Measurements from ENCODE around the gene ZNF581. TPM values are rescaled to one million over a fixed set of nuclear protein-coding genes. Genes with fewer than 3 reads are reported as not detected.

The ZNF581 gene, protein sequence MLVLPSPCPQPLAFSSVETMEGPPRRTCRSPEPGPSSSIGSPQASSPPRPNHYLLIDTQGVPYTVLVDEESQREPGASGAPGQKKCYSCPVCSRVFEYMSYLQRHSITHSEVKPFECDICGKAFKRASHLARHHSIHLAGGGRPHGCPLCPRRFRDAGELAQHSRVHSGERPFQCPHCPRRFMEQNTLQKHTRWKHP
- total RNA-seq (10 to 100 TPM; 21.2 to 23.4 TPM), polyA plus RNA-seq (10 to 100 TPM; 22.5 to 28.5 TPM)

GRCh38 chr19:55643003-55643886, at the start of gene ZNF581:
TSS of gene ZNF581 (plus strand) at chr19:55643649. CDS start at chr19:55644572, 923 bp downstream.
- ChIA-PET POLR2A (ENCODE audit: partially characterized antibody) (interaction anchor here (0.9 to 4.0 kb wide), 18 partner anchors 9 to 1454 kb away, joined by 3 to 84 read pairs (median 4); partner anchors contain the start of genes FIZ1, HSPBP1, MBOAT7 and PPP6R1), CTCF (ENCODE audit: partially characterized antibody) (interaction anchor here (1.0 to 1.9 kb wide), 3 partner anchors 10 to 17 kb away, joined by 3 to 10 read pairs (median 6); no protein-coding TSS in a partner anchor)
- intact Hi-C loops (cut with micrococcal nuclease): loop anchor here (1.0 to 5.0 kb wide), 6 partner anchors 8 to 526 kb away; partner anchors contain the start of genes EPN1, PPP1R12C, UBE2S and ZNF865
- Histone ChIP-seq H3K27me3 (ENCODE audit: insufficient read depth, low read length) (no peaks in the 10 kb centered on the region), H3K9me3 (ENCODE audit: control insufficient read depth in 1 of 2, low read length in 2 of 2) (no peaks in the 10 kb centered on the region), H3K36me3 (ENCODE audit: insufficient read depth, low read length) (peaks cover 7% of the 10 kb centered on the region), H3K4me3 (ENCODE audit: low read length in 2 of 2) (peak within 1 kb of the TSS; percentile 53 to 83), H3K27ac (ENCODE audit: low read depth, low read length) (peak within 1 kb of the TSS; percentile 69), H3K4me1 (ENCODE audit: insufficient read depth, low read length) (peaks cover 46% of the 10 kb centered on the region)
- Mint-ChIP-seq H3K4me1 (peaks cover 30 to 63% (median 47%) of the 10 kb centered on the region in 4 donors), H3K9me3 (peaks cover 0 to 1% (median 0%) of the 10 kb centered on the region in 8 donors), H3K27ac (peak within 1 kb of the TSS; percentile 87 to 99 (median 94)), H3K36me3 (peaks cover 9 to 17% of the 10 kb centered on the region in 2 donors), H3K27me3 (no peaks in the 10 kb centered on the region), H3K4me3 (peak within 1 kb of the TSS; percentile 86 to 96 (median 92))
- DNase-seq: peak; percentile 77 to 85 (median 79)

DNA sequence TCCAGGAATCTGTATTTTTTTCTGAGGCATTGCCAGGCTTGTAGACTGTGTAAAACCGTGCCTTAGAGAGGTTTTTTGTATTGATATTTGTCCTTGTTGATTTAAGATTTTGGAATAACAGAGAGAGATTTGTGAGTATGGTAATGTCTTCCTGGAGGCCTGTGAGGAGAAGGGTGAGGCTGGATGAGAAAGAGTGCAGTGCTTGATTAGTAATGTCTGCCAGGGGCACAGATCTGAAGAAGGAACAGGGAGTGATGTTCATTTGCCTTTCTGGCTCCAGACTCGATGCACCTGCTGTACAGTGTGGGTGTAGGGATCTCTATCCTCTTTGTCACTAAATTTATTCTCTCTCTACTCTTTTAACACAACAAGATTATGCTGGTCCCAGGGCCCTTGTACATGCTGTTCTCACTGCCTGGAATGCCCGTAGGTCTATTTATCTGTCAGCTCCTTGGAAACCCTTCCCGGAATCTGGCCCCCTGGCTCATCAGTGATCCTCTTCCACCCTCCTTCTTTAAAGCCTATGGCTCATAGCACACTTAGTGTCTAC, 48.4 kb upstream of the ZNF581 start:
- Mint-ChIP-seq H3K9me3 (no peaks in the 10 kb centered on the region), H3K27ac (peak overlapping the region in 1 of 7 donors; percentile 61), H3K4me3 (peak overlapping the region in 1 of 8 donors; percentile 2), H3K4me1 (peaks cover 5 to 15% (median 9%) of the 10 kb centered on the region in 4 donors), H3K27me3 (no peaks in the 10 kb centered on the region), H3K36me3 (peaks cover 38 to 42% of the 10 kb centered on the region in 2 donors)
- Histone ChIP-seq H3K36me3 (ENCODE audit: insufficient read depth, low read length) (peaks cover 8% of the 10 kb centered on the region), H3K9me3 (ENCODE audit: control insufficient read depth in 1 of 2, low read length in 2 of 2) (no peaks in the 10 kb centered on the region), H3K4me3 (ENCODE audit: low read length in 2 of 2) (no peak overlapping the region), H3K27ac (ENCODE audit: low read depth, low read length) (no peak overlapping the region), H3K27me3 (ENCODE audit: insufficient read depth, low read length) (no peaks in the 10 kb centered on the region), H3K4me1 (ENCODE audit: insufficient read depth, low read length) (peaks cover 7% of the 10 kb centered on the region)
- intact Hi-C loops (cut with micrococcal nuclease): no loop called here
- no peak for DNase-seq
- CTCF ChIA-PET (ENCODE audit: partially characterized antibody): interaction anchor here (0.8 to 1.8 kb wide), 2 partner anchors 11 to 91 kb away, joined by 4 read pairs; partner anchors contain the start of gene ZNF865
- POLR2A ChIA-PET (ENCODE audit: partially characterized antibody): interaction anchor here (1.4 kb wide), 1 partner anchor 14 kb away, joined by 4 read pairs; no protein-coding TSS in a partner anchor

DNA sequence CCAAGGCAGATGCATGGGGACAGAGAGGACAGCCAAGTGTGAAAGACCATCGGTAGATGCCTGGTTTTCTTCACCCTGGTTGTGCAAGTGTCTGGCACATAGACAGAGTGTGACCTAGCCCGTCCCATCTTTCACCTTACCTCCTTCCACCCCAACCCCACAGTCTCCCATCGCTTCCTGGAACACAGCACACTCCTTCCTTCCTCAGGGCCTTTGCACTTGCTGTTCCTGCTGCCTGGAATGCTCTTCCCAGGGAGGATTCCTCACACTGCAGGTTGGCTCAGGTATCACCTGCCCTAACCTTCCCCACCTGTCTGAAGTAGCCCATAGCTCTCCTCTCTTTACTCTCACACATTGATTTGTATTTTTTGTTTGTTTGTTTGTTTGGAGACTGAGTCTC, 47.1 kb upstream of the ZNF581 start:
- ChIA-PET CTCF (ENCODE audit: partially characterized antibody) (no interaction called here), POLR2A (ENCODE audit: partially characterized antibody) (interaction anchor here (0.9 to 1.4 kb wide), 2 partner anchors 10 to 15 kb away, joined by 3 to 4 read pairs; no protein-coding TSS in a partner anchor)
- peaks cover 39 to 42% of the 10 kb centered on the region in 2 donors for H3K36me3 Mint-ChIP-seq
- intact Hi-C loops (cut with micrococcal nuclease): no loop called here
- Histone ChIP-seq H3K4me3 (ENCODE audit: low read length in 2 of 2) (no peak overlapping the region), H3K27me3 (ENCODE audit: insufficient read depth, low read length) (no peaks in the 10 kb centered on the region), H3K4me1 (ENCODE audit: insufficient read depth, low read length) (peaks cover 15% of the 10 kb centered on the region), H3K9me3 (ENCODE audit: control insufficient read depth in 1 of 2, low read length in 2 of 2) (no peaks in the 10 kb centered on the region), H3K36me3 (ENCODE audit: insufficient read depth, low read length) (peaks cover 8% of the 10 kb centered on the region), H3K27ac (ENCODE audit: low read depth, low read length) (no peak overlapping the region)
- no peak overlapping the region for H3K4me3 Mint-ChIP-seq
- H3K9me3 Mint-ChIP-seq: no peaks in the 10 kb centered on the region
- H3K27me3 Mint-ChIP-seq: no peaks in the 10 kb centered on the region
- DNase-seq: peak in 1 of 5 donors; percentile 5
- peaks cover 11 to 20% (median 14%) of the 10 kb centered on the region in 4 donors for H3K4me1 Mint-ChIP-seq
- peak overlapping the region in 4 of 7 donors; percentile 24 to 75 (median 54) for H3K27ac Mint-ChIP-seq

DNA sequence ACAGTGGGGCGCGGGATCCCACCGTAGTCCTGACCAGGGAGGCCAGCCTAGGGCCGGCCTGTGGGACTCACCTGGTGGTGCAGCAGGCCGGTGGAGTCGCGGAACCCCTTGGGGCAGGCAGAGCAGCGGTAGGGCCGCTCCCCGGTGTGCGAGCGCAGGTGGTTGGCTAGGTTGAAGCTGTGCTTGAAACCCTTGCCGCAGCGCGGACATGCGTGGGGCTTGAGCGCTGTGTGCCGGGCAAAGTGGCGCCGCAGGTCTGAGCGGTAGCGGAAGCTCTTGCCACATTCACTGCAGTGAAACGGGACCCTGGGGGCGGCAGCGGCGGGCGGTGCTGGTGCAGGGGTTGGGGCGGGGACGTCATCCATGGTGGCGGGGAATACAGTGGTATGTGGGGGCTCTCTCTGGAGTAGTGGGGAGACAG, 45.9 kb upstream of the ZNF581 start:
- no peaks in the 10 kb centered on the region for H3K27me3 ChIP-seq (ENCODE audit: insufficient read depth, low read length)
- no peaks in the 10 kb centered on the region for H3K9me3 ChIP-seq (ENCODE audit: control insufficient read depth in 1 of 2, low read length in 2 of 2)
- H3K4me1 ChIP-seq (ENCODE audit: insufficient read depth, low read length): peaks cover 22% of the 10 kb centered on the region
- intact Hi-C loops (cut with micrococcal nuclease): no loop called here
- H3K36me3 Mint-ChIP-seq: peaks cover 38% of the 10 kb centered on the region in 2 donors
- no peak overlapping the region for H3K27ac Mint-ChIP-seq
- no peak overlapping the region for H3K4me3 ChIP-seq (ENCODE audit: low read length in 2 of 2)
- H3K27ac ChIP-seq (ENCODE audit: low read depth, low read length): no peak overlapping the region
- ChIA-PET CTCF (ENCODE audit: partially characterized antibody) (interaction anchor here (3.5 to 5.0 kb wide), 2 partner anchors 28 to 35 kb away, joined by 20 to 24 read pairs; partner anchors contain the start of gene ZNF784), POLR2A (ENCODE audit: partially characterized antibody) (interaction anchor here (0.9 to 4.7 kb wide), 2 partner anchors 9 to 12 kb away, joined by 3 to 49 read pairs; no protein-coding TSS in a partner anchor)
- peaks cover 16 to 26% (median 19%) of the 10 kb centered on the region in 4 donors for H3K4me1 Mint-ChIP-seq
- H3K9me3 Mint-ChIP-seq: no peaks in the 10 kb centered on the region
- H3K27me3 Mint-ChIP-seq: no peaks in the 10 kb centered on the region
- peak in 1 of 5 donors; percentile 36 for DNase-seq
- H3K4me3 Mint-ChIP-seq: no peak overlapping the region
- peaks cover 8% of the 10 kb centered on the region for H3K36me3 ChIP-seq (ENCODE audit: insufficient read depth, low read length)

- no peak overlapping the region for H3K4me3 ChIP-seq (ENCODE audit: low read length in 2 of 2)
- ChIA-PET CTCF (ENCODE audit: partially characterized antibody) (interaction anchor here (3.5 to 5.0 kb wide), 2 partner anchors 27 to 35 kb away, joined by 20 to 24 read pairs; partner anchors contain the start of gene ZNF784), POLR2A (ENCODE audit: partially characterized antibody) (interaction anchor here (2.9 to 4.7 kb wide), 4 partner anchors 13 to 45 kb away, joined by 23 to 95 read pairs (median 40); partner anchors contain the start of genes ZNF579, ZNF581 and ZNF784)
- H3K36me3 Mint-ChIP-seq: peaks cover 38 to 39% of the 10 kb centered on the region in 2 donors
- H3K27ac ChIP-seq (ENCODE audit: low read depth, low read length): no peak overlapping the region
- peaks cover 16 to 26% (median 19%) of the 10 kb centered on the region in 4 donors for H3K4me1 Mint-ChIP-seq
- peaks cover 8% of the 10 kb centered on the region for H3K36me3 ChIP-seq (ENCODE audit: insufficient read depth, low read length)
- H3K27me3 ChIP-seq (ENCODE audit: insufficient read depth, low read length): no peaks in the 10 kb centered on the region
- H3K27me3 Mint-ChIP-seq: no peaks in the 10 kb centered on the region
- H3K9me3 ChIP-seq (ENCODE audit: control insufficient read depth in 1 of 2, low read length in 2 of 2): no peaks in the 10 kb centered on the region
- peak in 1 of 5 donors; percentile 33 for DNase-seq
- H3K9me3 Mint-ChIP-seq: no peaks in the 10 kb centered on the region
- H3K4me1 ChIP-seq (ENCODE audit: insufficient read depth, low read length): peaks cover 22% of the 10 kb centered on the region
- intact Hi-C loops (cut with micrococcal nuclease): loop anchor here (2.0 kb wide), 3 partner anchors 17 to 517 kb away; partner anchors contain the start of genes EPN1 and ZNF579
- H3K4me3 Mint-ChIP-seq: peak overlapping the region in 2 of 8 donors; percentile 43 to 98
- peak overlapping the region in 3 of 7 donors; percentile 22 to 93 (median 35) for H3K27ac Mint-ChIP-seq
Observed at GRCh38 chr19:55598034-55598433, 45.4 kb upstream of the ZNF581 start.

- Mint-ChIP-seq H3K27ac (peak overlapping the region; percentile 96 to 100 (median 99)), H3K4me1 (peaks cover 18 to 34% (median 21%) of the 10 kb centered on the region in 4 donors), H3K9me3 (no peaks in the 10 kb centered on the region), H3K27me3 (no peaks in the 10 kb centered on the region), H3K36me3 (peaks cover 37 to 40% of the 10 kb centered on the region in 2 donors), H3K4me3 (peak overlapping the region; percentile 98 to 100 (median 98))
- H3K27ac ChIP-seq (ENCODE audit: low read depth, low read length): peak overlapping the region; percentile 89
- intact Hi-C loops (cut with micrococcal nuclease): loop anchor here (1.0 to 2.0 kb wide), 9 partner anchors 12 to 518 kb away; partner anchors contain the start of genes EPN1, PPP6R1, ZNF579 and ZNF628
- peak; percentile 94 to 97 (median 95) for DNase-seq
- peak overlapping the region; percentile 93 to 99 for H3K4me3 ChIP-seq (ENCODE audit: low read length in 2 of 2)
- peaks cover 8% of the 10 kb centered on the region for H3K36me3 ChIP-seq (ENCODE audit: insufficient read depth, low read length)
- H3K27me3 ChIP-seq (ENCODE audit: insufficient read depth, low read length): no peaks in the 10 kb centered on the region
- CTCF ChIA-PET (ENCODE audit: partially characterized antibody): interaction anchor here (0.6 to 5.0 kb wide), 5 partner anchors 26 to 131 kb away, joined by 3 to 24 read pairs (median 5); partner anchors contain the start of gene ZNF784
- peaks cover 22% of the 10 kb centered on the region for H3K4me1 ChIP-seq (ENCODE audit: insufficient read depth, low read length)
- no peaks in the 10 kb centered on the region for H3K9me3 ChIP-seq (ENCODE audit: control insufficient read depth in 1 of 2, low read length in 2 of 2)
- POLR2A ChIA-PET (ENCODE audit: partially characterized antibody): interaction anchor here (0.6 to 4.7 kb wide), 30 partner anchors 9 to 1410 kb away, joined by 3 to 95 read pairs (median 6); partner anchors contain the start of genes CCDC106, HSPBP1, ISOC2 and KMT5C
Observed at GRCh38 chr19:55598719-55599467, 44.6 kb upstream of the ZNF581 start.

All from CD4-positive, alpha-beta memory T cell (primary cell).